Stimulated activated CD8-positive, alpha-beta memory T cell treated with anti-CD3 and anti-CD28 coated beads, Interleukin-12 subunit alpha, Interleukin-12 subunit beta, amount 100 ng/mL, for 4 hours (primary cell): ENCODE measurements around the gene RAB11FIP4.

ENCODE experiments used
- DNase-seq: peaks from one replicate; pipeline ENCODE4 v3.0.0-alpha.2; 2020; ENCODE audit warnings: low read depth

RAB11FIP4 gene

DNA sequence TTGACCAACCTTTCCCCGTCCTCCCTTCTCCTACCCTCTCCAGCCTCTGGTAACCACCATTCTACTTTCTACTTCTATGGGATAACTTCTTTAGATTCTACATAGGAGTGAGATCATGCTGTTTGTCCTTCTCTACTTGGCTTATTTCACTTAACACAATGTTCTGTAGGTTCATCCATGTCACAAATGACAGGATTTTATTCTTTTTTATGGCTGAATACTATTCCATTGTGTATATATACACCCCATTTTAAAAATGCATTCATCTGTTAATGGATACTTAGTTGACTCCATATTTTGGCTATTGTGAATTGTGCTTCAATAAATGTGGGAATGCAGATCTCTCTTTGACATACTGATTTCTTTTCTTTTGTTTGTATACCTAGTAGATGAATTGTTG, 115.0 kb downstream of the RAB11FIP4 start:
- no peak for DNase-seq

DNA sequence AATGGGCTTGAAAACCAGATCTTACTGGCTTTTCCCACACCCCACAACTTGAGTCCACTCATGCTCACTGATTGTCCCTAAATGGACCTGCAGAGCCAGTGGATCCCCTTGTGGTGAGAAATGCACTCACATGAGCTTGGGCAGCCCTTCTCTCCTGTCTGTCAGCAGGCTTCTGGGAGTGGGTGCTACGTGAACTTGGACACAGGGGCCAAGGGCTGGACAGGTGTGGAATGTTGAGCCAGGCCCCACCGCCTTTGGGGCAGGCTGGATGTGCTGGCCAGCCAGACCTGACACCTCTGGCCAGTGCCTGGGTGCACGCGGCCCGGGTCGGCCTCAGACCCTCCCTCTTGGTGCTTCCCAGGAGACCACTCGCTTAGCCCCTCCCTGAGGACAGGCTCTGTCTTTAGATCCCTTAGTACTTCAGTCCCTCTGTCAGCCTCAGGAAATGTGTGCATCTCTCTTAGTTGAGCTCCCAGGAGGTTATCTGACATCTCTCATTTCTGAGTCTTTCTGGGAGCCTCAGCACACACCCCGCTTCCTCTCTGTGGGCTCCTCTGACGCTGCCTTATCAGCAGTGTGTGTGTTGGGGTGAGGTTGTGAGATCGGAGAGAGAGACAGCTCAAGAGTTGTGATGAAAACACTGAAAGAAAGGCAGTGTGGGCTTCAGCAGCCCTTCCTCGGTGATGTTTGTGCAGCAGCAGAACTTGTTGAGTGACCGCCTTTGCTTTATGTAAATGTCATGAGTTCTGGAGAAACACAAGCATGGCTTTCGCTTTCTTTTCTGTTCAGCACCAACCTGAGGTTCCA, 117.0 kb downstream of the RAB11FIP4 start:
- peak; percentile 45 for DNase-seq

DNA sequence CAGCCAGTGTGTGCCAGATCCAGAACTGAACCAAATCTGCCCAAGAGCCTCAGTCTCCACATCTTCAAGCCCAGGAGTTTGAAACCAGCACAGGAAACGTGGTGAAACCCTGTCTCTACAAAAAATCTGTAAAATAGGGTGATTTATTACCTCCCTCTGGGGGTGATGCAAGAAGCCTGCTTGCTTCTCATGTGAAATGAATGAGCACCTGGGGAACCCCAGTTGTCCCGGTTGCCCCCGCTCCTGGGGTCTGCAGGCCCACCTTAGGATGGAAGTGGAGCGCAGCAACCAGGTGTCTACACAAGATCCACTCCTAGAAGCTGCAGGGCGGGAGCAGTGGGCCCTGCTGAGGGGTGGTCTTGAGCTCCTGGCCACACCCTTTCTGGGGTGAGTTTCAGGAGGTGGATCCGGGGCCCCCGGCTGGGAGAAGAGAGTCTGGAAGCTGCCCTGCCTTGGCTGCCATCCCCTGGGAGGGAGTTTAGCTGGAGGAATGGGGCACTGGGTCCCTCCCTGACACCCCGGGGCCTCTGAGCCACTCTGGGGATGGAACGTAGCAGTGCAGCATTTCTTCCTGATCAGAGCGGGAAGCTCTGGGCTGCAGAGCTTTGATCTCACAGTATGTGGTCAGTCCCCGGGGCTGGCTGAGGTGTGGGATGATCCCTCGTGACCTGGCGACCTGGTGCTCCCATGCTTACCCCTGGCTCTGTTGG, 117.8 kb downstream of the RAB11FIP4 start:
- no peak for DNase-seq

DNA sequence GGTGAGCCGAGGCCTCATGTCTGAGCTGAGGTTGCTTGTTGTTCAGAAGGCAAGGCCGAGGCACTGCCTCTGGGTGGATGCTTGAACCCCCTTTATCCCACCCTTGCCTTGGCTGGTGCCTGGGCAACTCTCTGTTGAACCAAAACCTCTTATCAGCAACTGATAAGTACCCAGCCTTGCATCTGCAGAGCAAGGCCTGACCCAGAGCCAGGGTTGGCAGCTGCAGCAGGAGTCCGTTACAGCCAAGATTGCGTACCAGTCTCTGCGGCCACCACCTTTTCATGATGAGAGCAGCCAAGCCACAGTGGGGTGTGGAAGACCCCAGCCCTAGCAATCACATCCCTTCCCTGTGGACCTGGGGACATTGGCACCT, 118.3 kb downstream of the RAB11FIP4 start:
- DNase-seq: no peak

DNA sequence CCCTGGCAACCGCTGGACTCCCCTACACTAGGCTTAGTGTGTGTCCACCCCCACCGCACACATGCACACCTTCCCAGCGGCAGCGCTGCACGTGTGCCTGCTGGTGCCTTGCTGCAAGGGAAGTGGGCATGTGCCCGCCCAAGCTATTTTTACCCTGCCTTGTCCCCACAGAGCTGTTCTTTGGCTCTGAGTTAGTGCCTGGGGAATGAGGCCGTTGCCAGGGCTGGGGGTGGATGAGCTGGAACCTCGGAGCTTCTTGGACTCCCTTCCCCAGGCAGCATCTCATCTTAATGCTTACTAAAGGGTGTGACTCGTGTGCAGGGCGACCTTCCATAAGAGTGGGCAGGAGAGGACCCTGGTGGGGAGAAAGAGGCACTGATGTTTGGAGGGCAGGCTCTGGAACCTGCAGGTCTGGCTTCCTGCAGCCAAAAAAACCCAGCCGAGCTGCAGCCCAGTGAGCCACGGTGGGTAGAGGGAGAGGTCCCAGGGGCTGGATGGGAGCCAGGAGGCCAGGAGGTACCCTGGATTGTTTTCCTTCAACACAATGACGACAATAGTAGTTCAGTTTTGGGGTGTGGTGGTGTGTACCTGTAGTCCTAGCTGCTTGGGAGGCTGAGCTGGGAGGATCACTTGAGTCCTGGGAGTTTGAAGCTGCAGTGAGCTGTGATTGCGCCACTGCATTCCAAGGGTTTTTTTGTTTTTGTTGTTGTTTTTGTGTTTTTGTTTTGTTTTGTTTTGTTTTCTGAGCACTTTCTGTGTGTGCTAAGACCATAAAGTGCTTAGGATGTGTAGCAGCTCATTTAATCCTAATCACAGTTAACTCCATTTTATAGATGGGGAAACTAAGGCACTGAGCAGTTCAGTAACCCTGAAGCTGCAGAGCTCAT, 119.1 kb downstream of the RAB11FIP4 start:
- DNase-seq: no peak

DNA sequence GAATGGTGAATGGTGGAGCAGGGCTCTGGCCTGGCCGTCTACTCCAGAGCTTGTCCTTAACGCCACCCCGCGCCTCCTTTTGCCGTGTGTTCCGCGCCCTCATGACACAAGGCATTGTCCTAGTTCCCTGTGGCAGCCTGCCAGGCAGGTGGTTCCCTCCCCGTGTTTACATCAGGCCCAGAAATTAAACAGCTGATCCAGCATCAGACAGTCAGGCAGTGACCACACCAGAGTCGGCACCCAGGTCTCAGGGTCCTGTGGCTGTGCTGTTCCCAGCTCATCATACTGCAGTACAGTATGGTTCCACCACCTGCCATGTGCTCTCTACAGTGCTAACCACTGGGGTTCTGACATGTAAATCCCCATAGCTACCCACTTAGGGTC, 119.7 kb downstream of the RAB11FIP4 start:
- no peak for DNase-seq

DNA sequence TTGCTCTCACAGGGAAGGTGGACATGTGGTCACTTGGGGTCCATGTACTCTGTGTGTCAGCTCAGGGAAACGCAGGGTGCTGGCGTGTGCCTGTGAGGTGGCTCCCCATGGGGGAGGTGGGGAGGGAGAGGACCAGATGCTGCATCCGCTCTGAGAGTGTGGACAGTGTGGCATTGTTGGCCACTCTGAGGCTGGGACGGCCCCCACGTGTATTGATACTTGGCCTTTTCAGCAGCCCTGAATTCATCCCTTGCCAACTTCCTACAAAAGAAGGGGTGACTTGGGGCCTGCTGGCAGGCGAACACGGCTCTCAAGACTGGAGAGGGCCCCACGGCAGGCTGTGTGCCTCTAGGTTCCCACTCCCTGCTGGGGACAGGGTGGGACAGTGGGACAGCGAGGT, 120.1 kb downstream of the RAB11FIP4 start:
- DNase-seq: no peak

DNA sequence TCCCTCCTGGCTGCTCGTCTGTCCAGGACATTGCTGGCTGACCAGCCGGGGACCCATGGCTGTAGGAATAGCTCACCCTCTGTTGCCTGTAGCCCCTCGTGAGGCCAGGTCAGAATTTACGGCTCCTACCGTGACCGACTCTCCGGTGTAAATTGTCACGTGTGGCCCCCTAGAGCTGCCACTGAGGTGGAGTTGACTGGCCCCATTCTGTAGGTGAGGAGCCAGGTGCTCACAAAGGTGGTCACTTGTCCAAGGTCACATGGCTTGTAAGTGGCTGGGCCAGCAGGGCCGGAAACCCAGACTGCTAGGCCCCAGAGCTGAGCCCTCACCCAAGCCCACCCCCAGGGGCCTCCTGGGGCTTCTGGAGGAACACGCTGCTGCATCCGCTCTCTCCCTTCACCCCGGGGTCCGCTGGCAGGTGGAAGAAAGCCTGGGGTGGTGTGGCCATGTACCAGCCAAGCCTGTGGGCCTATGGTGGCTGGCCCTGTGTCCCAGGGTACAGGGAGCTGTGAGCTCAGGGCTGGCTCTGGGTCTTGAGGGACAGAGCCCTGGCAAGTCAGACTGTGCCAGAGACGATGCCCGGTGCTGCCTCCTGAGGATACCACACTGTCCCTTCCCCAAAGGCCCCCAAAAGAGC, 120.7 kb downstream of the RAB11FIP4 start:
- DNase-seq: no peak

DNA sequence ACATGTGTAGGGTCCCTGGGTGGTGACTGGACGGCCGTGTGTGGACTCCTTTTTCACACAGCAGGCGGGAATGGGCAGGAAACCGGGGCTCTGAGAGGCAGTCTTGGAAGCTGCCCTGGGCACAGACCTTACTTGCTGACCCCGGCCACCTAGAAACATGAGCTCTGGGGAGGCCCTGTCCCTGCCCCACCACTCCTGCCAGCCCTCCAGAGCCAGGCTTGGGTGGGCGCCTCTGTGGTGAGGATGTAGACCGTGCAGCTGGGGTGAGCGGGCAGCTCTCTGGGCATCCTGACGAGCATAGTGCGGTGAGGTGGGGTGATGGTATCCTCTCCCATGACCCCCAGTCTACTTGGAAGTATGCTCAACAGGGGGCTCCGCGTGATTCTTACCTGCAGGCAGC, 121.3 kb downstream of the RAB11FIP4 start:
- no peak for DNase-seq

DNA sequence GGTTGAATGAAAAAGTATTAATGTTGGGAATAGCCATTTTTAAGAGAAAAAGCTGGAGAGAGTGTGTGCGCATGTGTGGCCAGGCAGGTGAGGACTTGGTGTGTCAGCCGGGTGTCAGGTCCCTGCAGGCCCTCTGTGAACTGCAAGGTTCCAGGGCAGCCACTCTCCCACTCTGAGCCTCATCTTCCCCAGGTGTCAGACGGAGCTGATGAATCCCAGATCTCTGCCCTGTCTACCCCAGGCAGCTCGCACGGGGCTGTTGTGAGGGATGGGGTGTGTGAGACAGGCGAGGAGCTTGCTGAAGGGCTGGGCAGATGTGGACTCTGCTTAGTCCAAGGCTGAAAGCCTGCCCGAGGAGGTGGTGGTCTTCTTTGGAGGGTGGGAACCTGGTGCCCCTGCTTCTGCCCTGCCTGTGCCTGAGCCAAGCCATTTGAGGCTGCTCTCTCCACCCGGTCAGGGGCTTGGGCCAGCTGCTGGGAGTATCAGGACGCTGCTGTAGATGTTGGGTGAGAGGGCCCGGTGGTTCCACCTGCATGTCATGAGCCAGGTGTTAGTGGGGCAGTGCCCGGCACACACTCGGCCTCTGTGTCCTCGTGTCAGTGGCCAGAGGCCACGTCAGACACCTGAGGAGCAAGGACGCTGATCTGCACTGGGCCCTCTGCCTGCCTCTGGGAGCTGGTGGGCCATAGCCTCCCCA, 122.4 kb downstream of the RAB11FIP4 start:
- no peak for DNase-seq

DNA sequence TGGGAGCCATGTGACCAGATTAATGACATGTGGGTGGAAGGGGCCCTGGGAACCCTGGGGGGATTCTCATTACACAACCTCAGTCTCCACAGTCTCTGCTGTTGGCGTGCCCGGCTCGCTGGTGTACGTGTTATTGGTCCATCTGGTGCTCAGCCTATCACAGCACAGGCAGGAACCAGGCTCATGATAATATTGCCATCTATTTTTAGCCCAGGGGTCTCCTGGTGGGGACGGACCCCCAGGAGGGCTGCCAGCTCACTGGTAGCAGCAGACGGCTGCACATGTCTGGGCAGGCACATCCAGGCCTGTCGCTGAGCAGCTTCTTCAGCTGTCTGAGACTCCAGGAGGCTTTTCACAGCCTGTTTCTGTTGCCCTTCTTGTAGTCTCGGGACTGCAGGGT, 123.8 kb downstream of the RAB11FIP4 start:
- no peak for DNase-seq

DNA sequence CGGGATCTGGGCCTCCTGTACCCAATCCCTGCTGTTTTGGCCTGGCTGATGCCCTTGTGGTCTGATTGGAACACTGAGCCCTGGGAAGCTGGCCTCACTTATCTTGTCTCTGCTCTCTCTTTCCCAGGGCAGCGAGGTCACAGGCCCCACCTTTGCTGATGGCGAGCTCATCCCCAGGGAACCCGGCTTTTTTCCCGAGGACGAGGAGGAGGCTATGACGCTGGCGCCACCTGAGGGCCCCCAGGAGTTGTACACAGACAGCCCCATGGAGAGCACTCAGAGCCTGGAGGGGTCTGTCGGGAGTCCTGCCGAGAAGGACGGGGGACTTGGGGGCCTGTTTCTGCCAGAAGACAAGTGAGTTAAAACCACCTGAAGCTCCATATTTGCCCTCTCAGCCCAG, 126.0 kb downstream of the RAB11FIP4 start:
- DNase-seq: no peak

DNA sequence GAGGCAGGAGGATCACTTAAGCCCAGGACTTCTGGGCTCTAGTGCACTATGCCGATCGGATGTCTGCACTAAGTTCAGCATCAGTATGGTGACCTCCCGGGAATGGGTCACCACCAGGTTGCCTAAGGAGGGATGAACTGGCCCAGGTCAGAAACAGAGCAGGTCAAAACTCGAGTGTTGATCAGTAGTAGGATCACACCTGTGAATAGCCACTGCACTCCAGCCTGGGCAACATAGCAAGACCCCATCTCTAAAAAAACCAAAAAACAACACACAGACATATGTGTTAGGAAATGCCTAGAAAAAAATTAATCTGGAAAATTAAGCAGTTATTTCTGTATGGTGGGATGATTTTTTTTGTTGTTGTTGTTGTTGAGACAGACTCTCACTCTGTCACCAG, 127.0 kb downstream of the RAB11FIP4 start:
- DNase-seq: no peak

DNA sequence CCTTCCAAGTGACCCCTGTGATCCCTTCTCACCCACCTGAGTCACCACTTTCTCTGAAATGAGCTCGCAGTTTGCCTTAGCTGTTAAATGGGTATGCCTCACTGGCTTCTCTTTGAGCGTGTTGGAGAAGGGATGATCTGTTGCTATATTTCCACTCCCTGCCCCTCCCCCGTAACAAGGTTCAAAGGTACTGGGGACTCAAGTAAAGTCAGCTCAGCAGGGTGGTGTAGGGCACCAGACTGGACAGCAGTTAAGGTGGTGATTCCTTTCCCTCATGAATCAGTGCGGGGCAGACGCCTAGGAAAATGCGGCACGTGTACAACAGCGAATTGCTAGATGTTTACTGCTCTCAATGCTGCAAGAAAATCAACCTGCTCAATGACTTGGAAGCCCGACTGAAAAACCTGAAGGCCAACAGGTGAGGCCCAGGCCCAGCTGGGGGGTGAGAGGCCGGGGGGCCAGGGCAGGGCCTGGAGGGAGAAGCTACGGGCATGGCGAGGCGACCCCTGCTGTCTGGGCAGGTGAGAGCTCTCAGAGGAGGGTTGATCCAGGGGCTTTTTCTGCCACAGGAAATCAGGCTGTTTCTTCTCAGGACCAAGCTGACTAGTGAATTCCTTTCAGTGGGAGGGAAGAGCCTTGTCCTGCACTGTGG, 130.3 kb downstream of the RAB11FIP4 start:
- DNase-seq: no peak

DNA sequence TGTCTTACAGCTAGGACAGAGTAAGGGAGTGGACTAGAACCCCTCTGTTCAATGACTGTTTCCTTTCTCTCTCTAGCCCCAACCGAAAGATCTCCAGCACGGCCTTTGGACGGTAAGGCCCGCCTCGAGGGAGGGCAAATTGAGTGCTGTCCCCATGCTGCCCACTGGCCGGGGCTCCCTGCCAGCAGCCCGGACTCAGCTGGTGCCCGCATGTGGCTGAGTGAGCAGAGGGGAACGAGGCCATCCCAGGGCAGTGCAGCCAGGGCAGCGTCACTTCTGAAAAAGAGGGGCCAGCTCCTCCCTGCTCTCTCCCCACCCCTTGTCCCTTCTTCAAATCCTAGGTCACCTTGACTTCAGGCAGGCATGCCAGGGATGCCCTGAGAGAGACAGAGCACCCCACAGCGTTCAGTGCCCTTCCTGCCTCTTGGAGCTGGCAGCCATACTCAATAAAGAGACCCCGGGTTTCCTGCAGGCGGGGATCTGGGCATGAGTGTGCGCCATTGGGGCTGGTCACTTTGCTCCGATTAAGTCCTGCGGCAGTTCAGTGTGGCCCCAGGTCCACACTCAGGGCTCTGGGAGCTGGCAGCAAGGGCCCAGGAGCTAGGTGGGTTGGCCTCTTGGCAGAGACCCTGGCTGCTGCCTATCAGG, 130.9 kb downstream of the RAB11FIP4 start:
- no peak for DNase-seq

DNA sequence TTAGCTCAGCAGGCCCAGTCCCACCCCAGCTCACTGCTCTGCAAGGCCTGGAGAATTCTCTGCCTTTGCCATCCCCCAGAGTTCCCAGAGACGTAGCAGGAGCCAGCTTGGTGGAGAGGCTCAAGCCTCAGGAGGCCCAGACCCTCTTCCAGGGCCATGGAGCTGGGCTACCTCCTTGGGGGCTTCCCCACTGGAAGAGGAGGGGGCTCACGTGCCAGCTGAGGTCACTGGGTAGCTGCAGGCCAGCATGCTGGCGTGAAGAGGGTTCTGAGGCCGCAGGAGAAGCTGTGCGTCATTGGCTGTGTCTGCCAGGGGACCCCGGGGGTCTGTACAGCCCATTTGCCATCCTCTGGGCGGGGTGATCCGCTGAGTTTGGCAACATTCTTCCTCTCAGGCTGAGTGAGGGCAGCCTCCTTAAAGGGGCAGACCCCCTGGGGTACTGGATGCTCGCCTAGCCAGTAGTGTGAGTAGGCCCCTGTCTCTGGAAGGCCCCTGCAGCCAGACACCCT, 131.6 kb downstream of the RAB11FIP4 start:
- no peak for DNase-seq

DNA sequence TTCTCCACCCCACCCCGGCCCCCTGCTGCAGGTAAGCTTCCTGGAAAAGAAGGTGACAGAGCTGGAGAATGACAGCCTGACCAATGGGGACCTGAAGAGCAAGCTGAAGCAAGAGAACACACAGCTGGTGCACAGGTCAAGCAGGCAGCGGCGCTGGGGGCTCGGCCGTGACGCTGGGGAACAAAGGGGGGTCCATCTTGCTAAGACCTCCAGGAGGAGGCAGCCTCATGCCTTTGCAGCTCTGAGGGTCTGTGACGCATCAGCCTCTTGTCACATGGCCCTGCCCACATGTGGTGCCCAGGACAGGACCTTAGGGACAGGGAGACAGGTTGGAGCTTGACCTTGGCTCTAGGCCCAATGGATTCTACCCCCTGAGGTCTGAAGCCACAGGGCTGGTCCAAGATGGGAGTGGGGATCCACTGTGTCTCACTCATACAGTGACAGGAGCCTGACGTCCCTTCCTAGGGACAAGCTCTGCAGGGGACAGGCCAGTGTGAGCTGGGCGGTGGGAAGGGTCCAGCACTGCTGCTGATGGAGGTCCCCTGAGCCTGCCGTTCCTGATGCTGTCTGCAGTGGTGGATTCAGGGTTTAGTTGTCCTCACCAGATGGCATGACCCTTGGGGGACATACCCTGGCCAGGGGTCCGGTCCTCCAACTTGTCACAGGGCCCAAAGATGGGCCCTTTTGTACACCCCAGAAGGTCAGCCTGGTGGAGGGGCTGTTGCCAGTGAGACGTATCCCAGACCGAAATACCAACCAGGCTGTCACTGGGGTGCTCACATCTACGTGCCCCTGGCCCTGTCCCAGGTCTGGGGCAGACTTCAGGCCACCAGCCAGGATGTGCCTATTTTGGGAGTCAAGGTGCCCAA, 132.6 kb downstream of the RAB11FIP4 start:
- DNase-seq: no peak

DNA sequence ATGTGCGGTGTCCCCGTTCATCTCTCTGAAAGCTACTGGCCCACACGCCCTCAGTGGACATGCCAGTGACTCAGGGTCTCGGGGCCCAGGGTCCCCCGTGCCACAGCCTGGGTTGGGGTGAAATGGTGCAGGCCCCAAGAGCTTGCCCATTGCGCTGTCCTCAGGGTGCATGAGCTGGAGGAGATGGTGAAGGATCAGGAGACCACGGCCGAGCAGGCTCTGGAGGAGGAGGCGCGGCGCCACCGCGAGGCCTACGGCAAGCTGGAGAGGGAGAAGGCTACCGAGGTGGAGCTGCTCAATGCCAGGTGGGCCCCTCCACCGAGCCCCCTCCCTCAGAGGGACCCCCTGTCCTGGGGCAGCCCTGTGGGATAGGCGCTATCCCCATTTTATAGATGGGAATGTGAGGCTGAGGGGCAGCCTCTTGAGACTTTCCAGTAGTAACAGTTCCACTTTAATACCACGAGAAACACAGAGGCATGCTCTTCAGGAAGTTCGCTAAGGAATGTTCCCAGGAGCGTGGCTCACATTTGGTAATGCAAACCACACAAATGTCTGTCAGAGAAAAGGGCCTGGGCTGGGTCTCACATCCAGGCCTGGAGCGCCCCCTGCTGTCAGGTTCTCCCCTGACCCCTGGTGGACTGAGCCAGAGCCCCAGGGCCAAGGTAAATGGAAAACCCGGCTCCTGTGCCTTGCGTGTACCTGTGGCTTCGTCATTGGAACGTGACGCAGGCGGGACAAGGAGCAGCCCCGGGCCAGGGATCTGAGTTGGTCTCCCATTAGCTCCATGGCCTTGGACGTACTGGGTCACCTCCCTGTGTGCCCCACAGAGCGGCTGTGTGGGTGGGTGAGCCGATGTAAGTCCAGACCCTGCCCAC, 133.7 kb downstream of the RAB11FIP4 start:
- peak; percentile 61 for DNase-seq
